Fibroblast of lung (primary cell): ENCODE measurements around the gene MICAL3.

Experiments
- CTCF ChIP-seq, 2 donors: IDR thresholded peaks in 1 of 2; conservative IDR thresholded peaks in 1 of 2; 1 replicate in 1 of 2; 2 replicates in 1 of 2; pipeline ENCODE4 v1.5.1; 2011 to 2012; ENCODE audit warnings: low read length in 2 of 2, control low read depth in 1 of 2, inconsistent platforms in 1 of 2, low read depth in 1 of 2, mild to moderate bottlenecking in 1 of 2
- EZH2 ChIP-seq: IDR thresholded peaks from 2 replicates; pipeline ENCODE4 v1.5.1; 2012; ENCODE audit warnings: low read length, control low read depth, mild to moderate bottlenecking; ENCODE audit errors: missing control alignments

- TF ChIP-seq CTCF (conservative IDR thresholded peaks at IDR 0.05 in 1 of 2, IDR thresholded peaks at IDR 0.05 in 1 of 2; ENCODE audit: low read depth in 1 of 2, low read length in 2 of 2): no peak
- no peak for TF ChIP-seq EZH2
These were observed 54.7 kb downstream of the MICAL3 start for GRCh38 chr22:17969701-17970113.
